Measurements from ENCODE around the gene KRTAP10-6.

GRCh38 chr21:44581158-44581557 lies 11.1 kb downstream of the KRTAP10-6 start:
- TF ChIP-seq CTCF (IDR thresholded peaks at IDR 0.05; ENCODE audit: poor library complexity) (no peak), EZH2 (IDR thresholded peaks at IDR 0.05; ENCODE audit: borderline replicate concordance) (no peak), EZH2phosphoT487 (IDR thresholded peaks at IDR 0.05; ENCODE audit: low read depth, severe bottlenecking, unreplicated experiment) (no peak)
